Measurements from ENCODE around the gene ITGA1. TPM values are rescaled to one million over a fixed set of nuclear protein-coding genes. Genes with fewer than 3 reads are reported as not detected.

ITGA1 gene
- total and polyA plus RNA-seq, 2 donors (not counting 1 experiment from before 2014, with no cell fraction given) = 0.74 TPM; not detected in 1

GRCh38 chr5:52791366-52791765 lies 3.6 kb downstream of the ITGA1 start:
- Histone ChIP-seq H3K27me3 (replicated peaks in 1 of 4; ENCODE audit: control extremely low read depth in 1 of 4, control insufficient read depth in 3 of 4, insufficient read depth in 4 of 4, low read length in 3 of 4) (peaks cover 0 to 22% (median 20%) of the 10 kb centered on the region in 4 experiments), H4K20me1 (ENCODE audit: control insufficient read depth, insufficient read depth, low read length, poor library complexity, severe bottlenecking) (no peaks in the 10 kb centered on the region), H3K4me2 (replicated peaks; ENCODE audit: low read depth, low read length, poor library complexity, severe bottlenecking) (no peak overlapping the region), H3K27ac (ENCODE audit: low read length in 2 of 2) (no peak overlapping the region), H3K4me1 (ENCODE audit: control insufficient read depth in 2 of 2, insufficient read depth in 2 of 2, low read length in 2 of 2) (peaks cover 13 to 17% of the 10 kb centered on the region in 2 donors), H3K36me3 (replicated peaks in 1 of 2; ENCODE audit: control extremely low read depth in 1 of 2, control insufficient read depth in 1 of 2, extremely low read depth in 1 of 2, insufficient read depth in 2 of 2, low read length in 1 of 2) (no peaks in the 10 kb centered on the region), H3K79me2 (ENCODE audit: control insufficient read depth, insufficient read depth, low read length) (no peaks in the 10 kb centered on the region), H2AFZ (ENCODE audit: insufficient read depth, low read depth, low read length, poor library complexity, severe bottlenecking) (no peak overlapping the region), H3K9ac (ENCODE audit: low read length) (no peak overlapping the region), H3K4me3 (ENCODE audit: control extremely low read depth in 1 of 5, extremely low read depth in 1 of 5, insufficient read depth in 1 of 5, low read depth in 2 of 5, low read length in 4 of 5) (no peak overlapping the region), H3K9me3 (ENCODE audit: control extremely low read depth in 1 of 3, control insufficient read depth in 2 of 3, insufficient read depth in 1 of 3, low read length in 2 of 3) (peaks cover 0 to 3% (median 0%) of the 10 kb centered on the region in 3 donors)
- Mint-ChIP-seq H3K4me3 (no peak overlapping the region), H3K27me3 (peaks cover 33% of the 10 kb centered on the region), H3K27ac (no peak overlapping the region), H3K9me3 (ENCODE audit: insufficient read depth) (no peaks in the 10 kb centered on the region), H3K4me1 (peaks cover 18% of the 10 kb centered on the region)
- no peak for TF ChIP-seq EZH2 (IDR thresholded peaks at IDR 0.05; ENCODE audit: borderline replicate concordance, insufficient read depth, low read depth, low read length, poor library complexity, severe bottlenecking)
- TF ChIP-seq, protein P1, sequence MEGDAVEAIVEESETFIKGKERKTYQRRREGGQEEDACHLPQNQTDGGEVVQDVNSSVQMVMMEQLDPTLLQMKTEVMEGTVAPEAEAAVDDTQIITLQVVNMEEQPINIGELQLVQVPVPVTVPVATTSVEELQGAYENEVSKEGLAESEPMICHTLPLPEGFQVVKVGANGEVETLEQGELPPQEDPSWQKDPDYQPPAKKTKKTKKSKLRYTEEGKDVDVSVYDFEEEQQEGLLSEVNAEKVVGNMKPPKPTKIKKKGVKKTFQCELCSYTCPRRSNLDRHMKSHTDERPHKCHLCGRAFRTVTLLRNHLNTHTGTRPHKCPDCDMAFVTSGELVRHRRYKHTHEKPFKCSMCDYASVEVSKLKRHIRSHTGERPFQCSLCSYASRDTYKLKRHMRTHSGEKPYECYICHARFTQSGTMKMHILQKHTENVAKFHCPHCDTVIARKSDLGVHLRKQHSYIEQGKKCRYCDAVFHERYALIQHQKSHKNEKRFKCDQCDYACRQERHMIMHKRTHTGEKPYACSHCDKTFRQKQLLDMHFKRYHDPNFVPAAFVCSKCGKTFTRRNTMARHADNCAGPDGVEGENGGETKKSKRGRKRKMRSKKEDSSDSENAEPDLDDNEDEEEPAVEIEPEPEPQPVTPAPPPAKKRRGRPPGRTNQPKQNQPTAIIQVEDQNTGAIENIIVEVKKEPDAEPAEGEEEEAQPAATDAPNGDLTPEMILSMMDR (IDR thresholded peaks at IDR 0.05) = no peak
- CTCF ChIA-PET = no interaction called here
- no CpG with 5 or more reads among the region's 1 CpG for WGBS (ENCODE audit: insufficient coverage)
- ATAC-seq (ENCODE audit: low read depth) = no peak
- DNase-seq = no peak
- POLR2A ChIA-PET = no interaction called here
- intact Hi-C loops (cut with micrococcal nuclease) = no loop called here

DNA sequence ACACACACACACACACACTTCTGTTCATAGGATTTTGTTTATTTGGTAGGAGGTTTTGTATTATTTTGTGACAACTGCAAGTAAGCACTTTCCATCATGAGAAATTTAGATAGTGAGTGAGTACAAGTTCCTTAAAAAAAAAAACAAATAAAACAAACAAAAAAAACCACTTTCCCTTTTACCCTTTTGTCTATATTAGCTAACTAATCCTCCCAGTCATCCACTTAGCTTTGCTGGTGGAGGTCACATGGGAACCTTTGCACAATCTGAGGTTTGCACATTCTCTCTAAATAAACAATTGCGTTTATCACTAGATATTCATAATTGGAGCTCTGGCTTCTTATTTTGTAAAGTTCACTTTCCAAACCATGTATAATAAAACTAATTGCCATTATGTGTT lies 6.8 kb downstream of the ITGA1 start:
- H2AFZ ChIP-seq (ENCODE audit: insufficient read depth, low read depth, low read length, poor library complexity, severe bottlenecking) = no peak overlapping the region
- H3K4me3 Mint-ChIP-seq = no peak overlapping the region
- H3K36me3 ChIP-seq (replicated peaks in 1 of 2; ENCODE audit: control extremely low read depth in 1 of 2, control insufficient read depth in 1 of 2, extremely low read depth in 1 of 2, insufficient read depth in 2 of 2, low read length in 1 of 2) = no peaks in the 10 kb centered on the region
- H3K4me1 Mint-ChIP-seq = peaks cover 12% of the 10 kb centered on the region
- no peaks in the 10 kb centered on the region for H4K20me1 ChIP-seq (ENCODE audit: control insufficient read depth, insufficient read depth, low read length, poor library complexity, severe bottlenecking)
- H3K4me2 ChIP-seq (replicated peaks; ENCODE audit: low read depth, low read length, poor library complexity, severe bottlenecking) = no peak overlapping the region
- no peak overlapping the region for H3K4me3 ChIP-seq (ENCODE audit: control extremely low read depth in 1 of 5, extremely low read depth in 1 of 5, insufficient read depth in 1 of 5, low read depth in 2 of 5, low read length in 4 of 5)
- ChIA-PET CTCF (no interaction called here), POLR2A (no interaction called here)
- no peak for ATAC-seq (ENCODE audit: low read depth)
- H3K9me3 ChIP-seq (ENCODE audit: control extremely low read depth in 1 of 3, control insufficient read depth in 2 of 3, insufficient read depth in 1 of 3, low read length in 2 of 3) = peaks cover 0 to 3% (median 0%) of the 10 kb centered on the region in 3 donors
- peaks cover 9% of the 10 kb centered on the region in 2 donors for H3K4me1 ChIP-seq (ENCODE audit: control insufficient read depth in 2 of 2, insufficient read depth in 2 of 2, low read length in 2 of 2)
- H3K79me2 ChIP-seq (ENCODE audit: control insufficient read depth, insufficient read depth, low read length) = peaks cover 5% of the 10 kb centered on the region
- intact Hi-C loops (cut with micrococcal nuclease) = no loop called here
- TF ChIP-seq EZH2 (IDR thresholded peaks at IDR 0.05; ENCODE audit: borderline replicate concordance, insufficient read depth, low read depth, low read length, poor library complexity, severe bottlenecking) = no peak
- TF ChIP-seq, protein P1 (IDR thresholded peaks at IDR 0.05) = no peak
- no peak overlapping the region for H3K9ac ChIP-seq (ENCODE audit: low read length)
- no CpG with 5 or more reads among the region's 1 CpG for WGBS (ENCODE audit: insufficient coverage)
- H3K9me3 Mint-ChIP-seq (ENCODE audit: insufficient read depth) = no peaks in the 10 kb centered on the region
- peaks cover 0 to 6% (median 1%) of the 10 kb centered on the region in 4 experiments for H3K27me3 ChIP-seq (replicated peaks in 1 of 4; ENCODE audit: control extremely low read depth in 1 of 4, control insufficient read depth in 3 of 4, insufficient read depth in 4 of 4, low read length in 3 of 4)
- no peak overlapping the region for H3K27ac ChIP-seq (ENCODE audit: low read length in 2 of 2)
- H3K27ac Mint-ChIP-seq = no peak overlapping the region
- peaks cover 14% of the 10 kb centered on the region for H3K27me3 Mint-ChIP-seq
- DNase-seq = no peak

Data from B cell (primary cell).